Liver (tissue), 9 donors: ENCODE results near the gene LRRC71. TPM values are rescaled to one million over a fixed set of nuclear protein-coding genes. Genes with fewer than 3 reads are reported as not detected.

Experiments used
- DNase-seq: peaks from one replicate; pipeline ENCODE4 v3.0.0-alpha.2; 2017; ENCODE audit warnings: low spot score
- H3K27ac ChIP-seq, 2 donors: one replicate each; pipeline ENCODE4 v1.7.0; 2013; ENCODE audit warnings: inconsistent platforms in 2 of 2, low read length in 2 of 2, control low read depth in 1 of 2, low read depth in 1 of 2, mild to moderate bottlenecking in 1 of 2
- H3K27me3 ChIP-seq, 4 donors: one replicate each; pipeline versions ENCODE4 v1.6.1 to v1.7.0; 2013; ENCODE audit warnings: low read length in 3 of 4, inconsistent platforms in 1 of 4, mild to moderate bottlenecking in 1 of 4, moderate library complexity in 1 of 4; ENCODE audit not compliant: control insufficient read depth in 4 of 4, insufficient read depth in 4 of 4
- H3K36me3 ChIP-seq, 4 donors: one replicate each; pipeline versions ENCODE4 v1.6.1 to v1.7.0; 2013; ENCODE audit warnings: low read length in 3 of 4, mild to moderate bottlenecking in 3 of 4, low read depth in 1 of 4, moderate library complexity in 1 of 4; ENCODE audit not compliant: control insufficient read depth in 4 of 4, insufficient read depth in 3 of 4
- H3K4me1 ChIP-seq, 4 donors: one replicate each; pipeline versions ENCODE4 v1.6.1 to v1.7.0; 2013; ENCODE audit warnings: low read length in 3 of 4, mild to moderate bottlenecking in 3 of 4, moderate library complexity in 1 of 4; ENCODE audit not compliant: control insufficient read depth in 4 of 4, insufficient read depth in 4 of 4
- H3K4me3 ChIP-seq, 3 donors: one replicate each; pipeline versions ENCODE4 v1.6.1 to v1.7.0; 2013; ENCODE audit warnings: low read length in 3 of 3, control low read depth in 1 of 3, low read depth in 1 of 3, mild to moderate bottlenecking in 1 of 3
- H3K9ac ChIP-seq, 2 donors: one replicate each; pipeline ENCODE4 v1.7.0; 2013; ENCODE audit warnings: low read length in 2 of 2, mild to moderate bottlenecking in 2 of 2, moderate library complexity in 2 of 2, control low read depth in 1 of 2, low read depth in 1 of 2
- H3K9me3 ChIP-seq, 4 donors: one replicate each; pipeline versions ENCODE4 v1.6.1 to v1.7.0; 2013; ENCODE audit warnings: low read length in 3 of 4; ENCODE audit not compliant: control insufficient read depth in 4 of 4
- CTCF ChIP-seq: fragments of 150-350 bp; IDR thresholded peaks from 2 replicates; pipeline ENCODE4 v1.5.1; 2017; ENCODE audit warnings: improper control_type of control experiment, low read depth, low read length; ENCODE audit not compliant: missing input control
- EGR1 ChIP-seq, 2 donors: IDR thresholded peaks; 2 replicates each; pipeline ENCODE4 v1.6.1; 2016 to 2018; ENCODE audit warnings: antibody characterized with exemption in 2 of 2, low read depth in 2 of 2
- FOXA1 ChIP-seq: IDR thresholded peaks from 2 replicates; pipeline ENCODE4 v1.6.1; 2016; ENCODE audit warnings: antibody characterized with exemption
- FOXA2 ChIP-seq: IDR thresholded peaks from 2 replicates; pipeline ENCODE4 v1.6.1; 2016; ENCODE audit warnings: antibody characterized with exemption
- GABPA ChIP-seq, 2 donors: IDR thresholded peaks in 1 of 2; conservative IDR thresholded peaks in 1 of 2; 2 replicates each; pipeline ENCODE4 v1.6.1; 2016; ENCODE audit warnings: antibody characterized with exemption in 2 of 2, mild to moderate bottlenecking in 1 of 2, moderate library complexity in 1 of 2
- HNF4A ChIP-seq, 2 donors: conservative IDR thresholded peaks; 2 replicates each; pipeline ENCODE4 v1.6.1; 2016; ENCODE audit warnings: antibody characterized with exemption in 2 of 2, mild to moderate bottlenecking in 2 of 2
- HNF4G ChIP-seq: IDR thresholded peaks from 2 replicates; pipeline ENCODE4 v1.6.1; 2016; ENCODE audit warnings: antibody characterized with exemption
- JUND ChIP-seq, 2 donors: IDR thresholded peaks; 2 replicates each; pipeline ENCODE4 v1.6.1; 2016; ENCODE audit warnings: antibody characterized with exemption in 2 of 2
- MAX ChIP-seq: IDR thresholded peaks from 2 replicates; pipeline ENCODE4 v1.6.1; 2016; ENCODE audit warnings: antibody characterized with exemption
- NR2F2 ChIP-seq: IDR thresholded peaks from 2 replicates; pipeline ENCODE4 v1.6.1; 2016; ENCODE audit warnings: antibody characterized with exemption
- RAD21 ChIP-seq, 2 donors: IDR thresholded peaks; 2 replicates each; pipeline ENCODE4 v1.6.1; 2016; ENCODE audit warnings: antibody characterized with exemption in 2 of 2, mild to moderate bottlenecking in 2 of 2
- REST ChIP-seq: IDR thresholded peaks from 2 replicates; pipeline ENCODE4 v1.6.1; 2016; ENCODE audit warnings: antibody characterized with exemption, mild to moderate bottlenecking
- RXRA ChIP-seq, 2 donors: IDR thresholded peaks; 2 replicates each; pipeline ENCODE4 v1.6.1; 2017 to 2018; ENCODE audit warnings: antibody characterized with exemption in 2 of 2, mild to moderate bottlenecking in 1 of 2
- SP1 ChIP-seq: IDR thresholded peaks from 2 replicates; pipeline ENCODE4 v1.6.1; 2018; ENCODE audit warnings: antibody characterized with exemption, mild to moderate bottlenecking
- YY1 ChIP-seq: IDR thresholded peaks from 2 replicates; pipeline ENCODE4 v1.6.1; 2016; ENCODE audit warnings: antibody characterized with exemption, mild to moderate bottlenecking
- ZBTB33 ChIP-seq: IDR thresholded peaks from 2 replicates; pipeline ENCODE4 v1.6.1; 2016; ENCODE audit warnings: antibody characterized with exemption
- WGBS: extraction: QIAGEN DNeasy Blood & Tissue Kit; methylation state at CpG from one replicate; pipeline ENCODE4 v1.1.7; 2013; 5-methylcytosine and 5-hydroxymethylcytosine counted together
- polyA plus RNA-seq, 2 donors: library from polyadenylated mRNA; stranded (reverse) in 1 of 2; unstranded in 1 of 2; fragments of 200-250 nt in 1 of 2; fragments of >200 nt in 1 of 2; fragmentation: Nextera tagmentation in 1 of 2; extraction: Ambion mirVana in 1 of 2; gene quantifications; one replicate each; pipeline versions ENCODE4 v1.2.1 to v1.2.3, GENCODE V29; 2013 to 2015
- total RNA-seq, 2 donors: library from RNA; depleted of rRNA; stranded (reverse); fragments of >200 nt; gene quantifications; one replicate each; pipeline ENCODE4 v1.2.3, GENCODE V29; 2014
- donor health status: healthy.
- donor health status: healthy.
- donor health status: healthy.
- donor health status: healthy.
- donor health status: healthy.

The LRRC71 gene
- total and polyA plus RNA-seq, 4 donors: 0.10 TPM; not detected in 3

- H3K4me1 ChIP-seq: no peaks in the 10 kb centered on the region
- H3K27ac ChIP-seq: no peak overlapping the region
- DNase-seq: no peak
- H3K4me3 ChIP-seq: no peak overlapping the region
- no peak for TF ChIP-seq CTCF
- no peak for TF ChIP-seq FOXA1
- TF ChIP-seq EGR1 (IDR thresholded peaks at IDR 0.05; ENCODE audit: low read depth in 2 of 2): no peak
- TF ChIP-seq SP1: no peak
- no peak for TF ChIP-seq NR2F2
- TF ChIP-seq MAX: no peak
- TF ChIP-seq RAD21 (IDR thresholded peaks at IDR 0.05): no peak
- no peak for TF ChIP-seq JUND (IDR thresholded peaks at IDR 0.05)
- TF ChIP-seq REST: no peak
- no peak for TF ChIP-seq YY1
- TF ChIP-seq HNF4A (conservative IDR thresholded peaks at IDR 0.05): no peak
- TF ChIP-seq ZBTB33: no peak
- TF ChIP-seq HNF4G: no peak
- TF ChIP-seq FOXA2: no peak
- 88% methylated on average over 11 of the region's 11 CpGs for WGBS
- no peak overlapping the region for H3K9ac ChIP-seq
- H3K36me3 ChIP-seq: peaks cover 17 to 92% (median 55%) of the 10 kb centered on the region in 4 donors
- no peaks in the 10 kb centered on the region for H3K9me3 ChIP-seq
- no peaks in the 10 kb centered on the region for H3K27me3 ChIP-seq
Observed at GRCh38 chr1:156945881-156946661, 25.6 kb downstream of the LRRC71 start.

GRCh38 chr1:156947127-156947526, 26.7 kb downstream of the LRRC71 start:
- no peaks in the 10 kb centered on the region for H3K27me3 ChIP-seq
- H3K27ac ChIP-seq: no peak overlapping the region
- no peaks in the 10 kb centered on the region for H3K9me3 ChIP-seq
- H3K9ac ChIP-seq: no peak overlapping the region
- no peaks in the 10 kb centered on the region for H3K4me1 ChIP-seq
- no peak overlapping the region for H3K4me3 ChIP-seq
- 96% methylated on average over 9 of the region's 9 CpGs for WGBS
- DNase-seq: no peak
- H3K36me3 ChIP-seq: peaks cover 13 to 89% (median 53%) of the 10 kb centered on the region in 4 donors
- TF ChIP-seq REST (no peak), ZBTB33 (no peak), RAD21 (IDR thresholded peaks at IDR 0.05) (no peak), NR2F2 (no peak), YY1 (no peak), SP1 (no peak), HNF4A (conservative IDR thresholded peaks at IDR 0.05) (no peak), JUND (IDR thresholded peaks at IDR 0.05) (no peak), GABPA (IDR thresholded peaks at IDR 0.05 in 1 of 2, conservative IDR thresholded peaks at IDR 0.05 in 1 of 2) (no peak), EGR1 (IDR thresholded peaks at IDR 0.05; ENCODE audit: low read depth in 2 of 2) (no peak), MAX (no peak), RXRA (IDR thresholded peaks at IDR 0.05) (no peak), FOXA1 (no peak)
